CD8-positive, alpha-beta memory T cell (primary cell): ENCODE data around the gene SIX1. TPM values are rescaled to one million over a fixed set of nuclear protein-coding genes. Genes with fewer than 3 reads are reported as not detected.

Source experiments
- polyA plus RNA-seq: library from polyadenylated mRNA; unstranded; fragments of 300-500 nt; fragmentation: Illumina TruSeq; gene quantifications from one replicate; pipeline ENCODE4 v1.2.3, GENCODE V29; 2021
- total RNA-seq, 2 experiments: library from RNA; stranded (reverse); gene quantifications; one replicate each; pipeline ENCODE4 v1.2.3, GENCODE V29; 2021

Gene SIX1
- total and polyA plus RNA-seq, 3 experiments from 2014 or later = not detected

Other genes starting within 250 kb of the SIX1 start
- not detected for gene C14orf39, start 163.4 kb downstream of the SIX1 start, total RNA-seq
- not detected for gene C14orf39, start 163.4 kb downstream of the SIX1 start, polyA plus RNA-seq
- not detected for gene SIX6, start 140.3 kb downstream of the SIX1 start, total RNA-seq
- gene SIX6, start 140.3 kb downstream of the SIX1 start, polyA plus RNA-seq = not detected
- under 1 TPM in 1 of 2 experiments, not detected in 1; 0.09 TPM for gene SIX4, start 74.9 kb upstream of the SIX1 start, total RNA-seq
- not detected for gene SIX4, start 74.9 kb upstream of the SIX1 start, polyA plus RNA-seq
- gene MNAT1, start 85.3 kb upstream of the SIX1 start, total RNA-seq = 10 to 100 TPM; 37.1 to 47.8 TPM
- 16.0 TPM for gene MNAT1, start 85.3 kb upstream of the SIX1 start, polyA plus RNA-seq